GM06990 (cell line): ENCODE results near the gene MAP4.
"Not testable (repeated sequence)": the region's sequence is repeated elsewhere in the genome, so short reads cannot be mapped to it uniquely, and the experiment has no call there.

Experiments
- DNase-seq: peaks from one replicate; pipeline ENCODE4 v3.0.0-alpha.2; 2011; ENCODE audit not compliant: insufficient read length; ENCODE audit errors: extremely low read depth
- H3K27me3 ChIP-seq: replicated peaks from 2 replicates; pipeline ENCODE4 v1.6.0; 2011; ENCODE audit warnings: low read length; ENCODE audit not compliant: control insufficient read depth, insufficient read depth
- H3K36me3 ChIP-seq: 2 replicates; pipeline ENCODE4 v1.5.1; 2011; ENCODE audit warnings: low read length; ENCODE audit not compliant: control insufficient read depth, insufficient read depth
- H3K4me3 ChIP-seq: replicated peaks from 2 replicates; pipeline ENCODE4 v1.5.1; 2011; ENCODE audit warnings: low read depth, mild to moderate bottlenecking, control low read depth, low read length
- TF ChIP-seq, protein P1 (sequence below): IDR thresholded peaks from 2 replicates; pipeline ENCODE4 v1.5.1; 2011; ENCODE audit warnings: low read length, control low read depth, mild to moderate bottlenecking, inconsistent platforms; ENCODE audit not compliant: insufficient read depth, poor library complexity, severe bottlenecking

The MAP4 gene

DNA sequence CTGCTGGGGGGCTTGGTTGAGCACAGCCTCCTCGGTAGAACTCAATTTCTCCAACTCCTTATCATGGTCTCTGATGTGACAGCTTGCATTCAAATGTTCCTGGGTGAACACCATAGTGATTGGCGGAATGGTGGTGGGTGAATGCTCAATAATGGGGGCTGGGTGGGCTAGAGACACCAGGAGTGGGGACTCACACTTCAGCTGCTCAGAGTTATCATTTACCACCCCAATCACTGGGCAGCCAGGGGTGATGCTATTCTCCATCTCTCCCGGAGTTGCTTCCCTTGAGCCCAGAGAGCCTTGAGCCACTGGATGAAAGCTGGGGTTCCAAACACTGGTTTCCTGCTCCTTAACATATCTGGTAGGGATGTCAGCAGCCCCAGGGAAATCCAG is 124.6 kb downstream of the MAP4 start:
- Histone ChIP-seq H3K27me3 (no peaks in the 10 kb centered on the region), H3K4me3 (no peak overlapping the region), H3K36me3 (peaks cover 15% of the 10 kb centered on the region)
- TF ChIP-seq, protein P1, sequence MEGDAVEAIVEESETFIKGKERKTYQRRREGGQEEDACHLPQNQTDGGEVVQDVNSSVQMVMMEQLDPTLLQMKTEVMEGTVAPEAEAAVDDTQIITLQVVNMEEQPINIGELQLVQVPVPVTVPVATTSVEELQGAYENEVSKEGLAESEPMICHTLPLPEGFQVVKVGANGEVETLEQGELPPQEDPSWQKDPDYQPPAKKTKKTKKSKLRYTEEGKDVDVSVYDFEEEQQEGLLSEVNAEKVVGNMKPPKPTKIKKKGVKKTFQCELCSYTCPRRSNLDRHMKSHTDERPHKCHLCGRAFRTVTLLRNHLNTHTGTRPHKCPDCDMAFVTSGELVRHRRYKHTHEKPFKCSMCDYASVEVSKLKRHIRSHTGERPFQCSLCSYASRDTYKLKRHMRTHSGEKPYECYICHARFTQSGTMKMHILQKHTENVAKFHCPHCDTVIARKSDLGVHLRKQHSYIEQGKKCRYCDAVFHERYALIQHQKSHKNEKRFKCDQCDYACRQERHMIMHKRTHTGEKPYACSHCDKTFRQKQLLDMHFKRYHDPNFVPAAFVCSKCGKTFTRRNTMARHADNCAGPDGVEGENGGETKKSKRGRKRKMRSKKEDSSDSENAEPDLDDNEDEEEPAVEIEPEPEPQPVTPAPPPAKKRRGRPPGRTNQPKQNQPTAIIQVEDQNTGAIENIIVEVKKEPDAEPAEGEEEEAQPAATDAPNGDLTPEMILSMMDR: no peak
- DNase-seq: no peak

DNA sequence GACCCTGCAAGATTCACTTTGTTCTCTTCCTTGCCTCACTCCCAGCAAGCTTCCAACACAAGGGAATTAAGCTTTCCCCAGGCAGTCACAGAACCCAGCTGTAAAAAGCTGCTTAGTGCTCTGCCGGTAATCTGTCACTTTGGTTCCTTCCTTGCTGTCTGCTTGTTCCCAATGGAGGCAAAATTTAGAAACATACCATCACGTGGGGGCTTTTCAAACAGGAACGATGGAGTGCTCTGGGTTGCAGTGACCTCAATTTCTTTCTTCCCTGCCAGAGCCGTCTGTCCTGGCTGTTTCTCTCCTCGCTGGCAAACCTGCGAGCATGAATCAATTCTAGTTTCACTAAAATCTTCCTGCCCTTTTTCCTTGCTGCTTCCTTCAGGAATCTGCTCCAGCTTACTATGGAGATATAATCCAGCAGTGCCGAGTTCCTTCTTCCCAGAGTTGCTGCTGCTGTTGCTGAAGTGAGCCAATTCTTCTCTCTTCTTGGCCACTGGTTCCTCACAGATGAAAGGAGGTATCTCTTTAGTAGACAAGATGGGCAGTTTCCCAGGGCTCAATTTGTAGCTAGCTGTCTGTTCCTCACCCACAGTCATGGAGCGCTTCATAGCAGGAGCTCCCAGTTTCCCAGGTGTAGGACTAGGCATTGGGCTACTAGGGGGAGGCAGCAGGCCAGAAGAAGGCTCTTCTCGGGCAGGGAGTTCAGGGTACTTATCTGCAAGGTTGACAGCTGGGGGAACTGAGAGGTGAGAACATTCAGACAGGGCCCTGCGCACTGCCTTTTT is 125.2 kb downstream of the MAP4 start:
- TF ChIP-seq, protein P1: no peak
- Histone ChIP-seq H3K4me3 (no peak overlapping the region), H3K36me3 (peaks cover 15% of the 10 kb centered on the region), H3K27me3 (no peaks in the 10 kb centered on the region)
- no peak for DNase-seq

DNA sequence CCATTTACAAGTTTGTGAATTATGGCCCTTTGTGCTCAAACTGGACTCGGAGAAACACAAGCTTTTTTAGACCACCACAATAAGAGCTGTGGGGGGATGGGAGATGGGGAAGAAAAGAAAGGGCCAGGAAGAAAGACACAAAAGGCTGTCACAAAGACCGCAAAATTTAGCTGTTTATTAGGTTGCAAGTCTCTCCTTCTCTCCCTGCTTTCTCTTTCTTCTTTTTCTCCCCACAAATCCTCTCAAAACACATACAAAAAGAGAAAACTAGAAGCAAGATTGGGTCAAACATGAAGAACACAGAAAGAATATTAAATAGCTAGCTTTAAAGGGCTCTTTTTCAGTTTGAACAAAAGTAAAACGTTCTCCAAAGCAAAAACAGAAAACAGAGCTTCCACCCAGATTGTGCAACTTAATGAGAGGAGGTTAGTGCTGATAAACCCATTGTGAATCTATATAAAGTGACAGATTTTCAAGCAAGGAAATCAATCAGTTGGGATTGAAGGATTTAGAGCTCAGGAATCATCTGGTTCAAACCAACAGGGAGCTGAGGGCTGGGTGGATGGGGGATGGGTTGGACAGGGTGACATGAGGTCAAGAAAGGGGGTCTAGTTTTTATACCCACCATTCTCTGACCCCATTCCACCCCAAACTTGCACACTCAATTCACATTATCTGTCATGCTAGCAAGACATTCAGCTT is 125.9 kb downstream of the MAP4 start:
- TF ChIP-seq, protein P1: no peak
- no peak overlapping the region for H3K4me3 ChIP-seq
- DNase-seq: no peak
- H3K36me3 ChIP-seq: peaks cover 15% of the 10 kb centered on the region
- H3K27me3 ChIP-seq: no peaks in the 10 kb centered on the region

DNA sequence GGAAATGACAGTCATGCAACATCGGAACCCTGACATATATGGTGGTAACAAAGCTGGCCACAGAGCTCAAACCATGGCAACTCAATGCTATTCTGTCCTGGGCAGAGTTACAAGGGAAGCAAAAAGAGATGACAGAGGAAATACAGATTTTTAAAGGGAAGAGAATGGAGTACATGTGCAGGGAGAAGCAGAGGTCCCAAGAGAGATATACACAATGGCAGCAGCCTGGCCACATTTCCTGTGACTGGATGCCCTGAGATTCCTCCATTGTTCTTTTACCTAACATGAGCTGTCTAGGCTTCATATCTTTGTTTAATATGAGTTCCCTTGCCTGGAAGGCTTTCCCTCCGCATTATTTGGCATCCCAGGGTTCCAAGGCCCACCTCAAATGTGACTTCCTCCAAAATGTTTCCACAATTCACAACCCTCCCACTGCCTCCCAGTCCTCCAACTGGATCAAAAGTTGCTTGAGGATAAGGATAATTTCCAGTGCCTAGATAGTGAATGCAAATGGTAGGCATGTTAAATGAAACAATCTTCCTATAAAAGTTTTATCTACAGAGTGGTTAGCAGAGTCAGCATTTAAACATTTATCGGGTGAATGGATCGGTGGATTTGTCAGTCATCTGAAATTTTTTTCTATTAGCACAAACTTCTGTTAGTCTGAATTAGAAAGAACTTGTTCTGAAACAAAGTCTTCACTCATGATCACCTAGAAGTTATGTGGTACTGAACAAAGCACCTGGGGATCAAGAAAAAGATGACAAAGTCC is 127.0 kb downstream of the MAP4 start:
- DNase-seq: no peak
- H3K36me3 ChIP-seq: peaks cover 15% of the 10 kb centered on the region
- H3K4me3 ChIP-seq: no peak overlapping the region
- H3K27me3 ChIP-seq: no peaks in the 10 kb centered on the region
- TF ChIP-seq, protein P1: no peak

DNA sequence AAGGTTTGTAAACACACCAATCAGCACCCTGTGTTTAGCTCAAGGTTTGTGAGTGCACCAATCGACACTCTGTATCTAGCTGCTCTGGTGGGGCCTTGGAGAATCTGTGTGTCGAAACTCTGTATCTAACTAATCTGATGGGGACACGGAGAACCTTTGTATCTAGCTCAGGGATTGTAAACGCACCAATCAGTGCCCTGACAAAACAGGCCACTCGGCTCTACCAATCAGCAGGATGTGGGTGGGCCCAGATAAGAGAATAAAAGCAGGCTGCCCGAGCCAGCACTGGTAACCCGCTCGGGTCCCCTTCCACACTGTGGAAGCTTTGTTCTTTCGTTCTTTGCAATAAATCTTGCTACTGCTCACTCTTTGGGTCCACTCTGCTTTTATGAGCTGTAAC is 128.2 kb downstream of the MAP4 start:
- H3K27me3 ChIP-seq, DNase-seq: not testable (repeated sequence)
- H3K36me3 ChIP-seq: peaks cover 15% of the 10 kb centered on the region

DNA sequence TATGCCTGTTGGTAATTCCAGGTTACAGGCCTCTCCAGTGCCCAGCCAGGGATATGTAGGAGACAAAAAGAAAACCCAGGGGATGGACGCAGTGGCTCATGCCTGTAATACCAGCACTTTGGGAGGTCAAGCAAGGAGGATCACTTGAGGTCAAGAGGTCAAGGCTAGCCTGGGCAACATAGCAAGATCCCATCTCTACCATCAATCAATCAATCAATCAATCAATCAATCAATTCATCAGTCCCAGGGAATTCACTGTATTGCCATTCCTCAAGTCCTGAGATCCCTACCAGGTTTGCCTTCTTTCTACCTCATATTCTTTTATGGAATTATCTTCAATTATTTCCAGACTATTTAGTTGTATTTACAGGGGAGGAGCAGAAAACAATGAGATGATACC is 131.0 kb downstream of the MAP4 start:
- Histone ChIP-seq H3K36me3 (no peaks in the 10 kb centered on the region; the same call in 1 of the 2 replicates), H3K4me3 (no peak overlapping the region), H3K27me3 (no peaks in the 10 kb centered on the region)
- TF ChIP-seq, protein P1: no peak
- no peak for DNase-seq

More for the DNA sequence above, 128.2 kb downstream of the MAP4 start:
- not testable (repeated sequence) for H3K4me3 ChIP-seq
